Uterus (tissue), 2 donors: Measurements from ENCODE around the gene PLLP.

Experiments used
- CTCF ChIP-seq, 4 experiments: fragments of 200-600 bp in 2 of 4; fragments of 450-650 bp in 2 of 4; sonication (generic) in 2 of 4; IDR thresholded peaks; one replicate each; pipeline ENCODE4 v1.5.1; 2016 to 2019; ENCODE audit warnings: antibody characterized with exemption in 4 of 4, mild to moderate bottlenecking in 2 of 4, moderate library complexity in 1 of 4
- POLR2A ChIP-seq, 2 donors: fragments of 450-650 bp; IDR thresholded peaks; one replicate each; pipeline ENCODE4 v1.6.1; 2016; ENCODE audit warnings: antibody characterized with exemption in 2 of 2, mild to moderate bottlenecking in 1 of 2, moderate library complexity in 1 of 2

- TF ChIP-seq CTCF (IDR thresholded peaks at IDR 0.05) (no peak), POLR2A (IDR thresholded peaks at IDR 0.05) (no peak)
These were observed 1.8 kb downstream of the PLLP start for GRCh38 chr16:57282510-57283213.
